Activated naive CD4-positive, alpha-beta T cell (primary cell): ENCODE data around the gene EXPH5.
"Not testable (repeated sequence)": the region's sequence is repeated elsewhere in the genome, so short reads cannot be mapped to it uniquely, and the experiment has no call there.

Experiments used
- DNase-seq, 4 experiments: peaks; one replicate each; lab custom pipeline; 2025; lab: John Stamatoyannopoulos, UW

Gene EXPH5

GRCh38 chr11:108599978-108600377 lies 6.4 kb upstream of the EXPH5 start:
- DNase-seq: no peak

GRCh38 chr11:108597736-108598355 lies 4.3 kb upstream of the EXPH5 start:
- DNase-seq: no peak

- DNase-seq: no peak
Measured at GRCh38 chr11:108596701-108597100, 3.1 kb upstream of the EXPH5 start.

GRCh38 chr11:108593923-108594434 lies 411 bp upstream of the EXPH5 start:
- DNase-seq: no peak

DNA sequence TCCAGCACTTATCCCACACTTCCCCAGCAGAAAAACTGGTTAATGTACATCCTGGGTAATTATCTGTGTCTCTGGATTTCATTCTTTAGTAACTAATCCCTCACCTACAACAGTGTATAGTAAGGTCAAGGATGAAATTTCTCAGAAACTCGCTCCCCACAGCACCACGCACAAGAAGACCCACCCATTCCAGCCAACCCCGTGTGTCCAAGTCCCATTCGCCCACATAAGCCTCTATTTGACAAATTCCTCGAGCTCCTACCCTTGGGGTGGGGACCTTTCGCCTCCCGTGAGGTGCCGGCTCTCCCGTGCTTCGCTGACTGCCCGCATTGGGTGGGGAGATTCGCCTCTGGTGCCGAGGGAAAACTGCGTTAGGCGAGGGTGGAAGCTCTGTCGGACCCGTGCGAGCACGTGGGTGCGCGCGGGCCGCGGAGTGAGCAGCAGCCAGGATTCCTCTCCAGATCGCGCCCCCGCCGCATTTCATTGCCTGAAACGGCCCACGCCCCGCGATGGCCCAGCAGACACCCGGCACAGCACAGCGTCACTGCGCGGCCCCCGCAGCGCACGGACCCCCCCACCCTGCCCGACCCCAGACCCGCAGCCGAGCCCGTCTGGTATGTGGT lies 866 bp downstream of the EXPH5 start:
- DNase-seq: peak in 3 of 4 experiments; percentile 6 to 25 (median 20)

- DNase-seq: no peak
Measured at GRCh38 chr11:108591893-108592292, 1.7 kb downstream of the EXPH5 start.

DNA sequence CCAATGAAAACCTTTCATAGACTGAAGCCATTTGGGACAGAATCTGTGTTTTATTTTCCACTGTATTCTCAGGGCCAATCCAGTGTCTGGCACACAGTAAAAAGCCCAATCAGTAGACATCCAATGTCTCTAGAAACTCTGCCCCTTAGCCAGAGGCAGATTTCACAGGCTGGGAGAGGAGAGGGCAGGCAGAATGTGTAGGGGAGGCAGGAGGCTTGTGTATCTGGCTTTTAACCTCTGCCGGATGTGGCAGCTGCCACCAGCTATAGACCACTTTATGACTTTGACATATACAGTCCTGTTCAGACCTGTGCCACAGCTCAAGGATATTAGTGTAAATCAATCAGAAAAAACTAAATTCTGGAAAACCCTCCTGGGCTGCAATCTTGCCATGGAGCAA lies 4.4 kb downstream of the EXPH5 start:
- no peak for DNase-seq

DNA sequence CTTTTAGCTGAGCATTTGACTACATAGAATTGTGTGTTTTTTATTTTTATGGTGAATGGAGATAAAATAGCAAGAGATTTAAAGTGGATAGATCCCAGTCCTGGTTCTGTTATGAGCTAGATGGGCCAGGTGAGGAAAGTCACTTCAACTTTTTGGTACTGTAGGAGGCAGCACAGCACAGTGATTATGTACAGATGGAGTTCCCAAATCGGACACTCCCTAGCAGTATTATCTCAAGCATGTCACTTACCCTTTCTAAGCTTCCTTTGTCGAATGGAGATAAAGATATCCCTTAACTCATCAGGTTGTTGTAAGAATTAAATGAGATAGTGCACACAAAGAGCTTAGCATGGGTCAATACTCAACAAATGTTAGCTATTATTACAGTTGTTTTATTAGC lies 5.3 kb downstream of the EXPH5 start:
- no peak for DNase-seq

GRCh38 chr11:108587109-108587508 lies 6.5 kb downstream of the EXPH5 start:
- DNase-seq: no peak

GRCh38 chr11:108586600-108586999 lies 7.0 kb downstream of the EXPH5 start:
- DNase-seq: no peak

- DNase-seq: not testable (repeated sequence)
Measured at GRCh38 chr11:108586185-108586584, 7.4 kb downstream of the EXPH5 start.

DNA sequence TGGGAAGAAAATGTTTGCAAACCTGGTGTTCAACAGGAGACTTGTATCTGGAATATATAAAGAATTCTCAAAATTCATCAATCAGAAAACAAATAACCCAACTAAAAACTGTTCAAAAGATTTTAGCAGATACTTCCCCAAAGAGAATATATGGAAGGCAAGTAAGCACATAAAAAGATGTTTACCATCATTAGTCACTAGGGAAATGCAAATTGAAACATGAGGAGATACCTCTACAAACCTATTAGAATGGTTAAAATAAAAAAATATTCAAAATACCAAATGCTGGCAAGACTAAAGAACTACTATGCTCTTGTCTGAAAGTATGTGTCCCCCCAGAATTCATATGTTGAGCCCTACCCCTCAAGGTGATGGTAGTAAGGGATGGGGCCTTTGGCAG lies 8.6 kb downstream of the EXPH5 start:
- no peak for DNase-seq

GRCh38 chr11:108580645-108581044 lies 12.9 kb downstream of the EXPH5 start:
- DNase-seq: no peak

DNA sequence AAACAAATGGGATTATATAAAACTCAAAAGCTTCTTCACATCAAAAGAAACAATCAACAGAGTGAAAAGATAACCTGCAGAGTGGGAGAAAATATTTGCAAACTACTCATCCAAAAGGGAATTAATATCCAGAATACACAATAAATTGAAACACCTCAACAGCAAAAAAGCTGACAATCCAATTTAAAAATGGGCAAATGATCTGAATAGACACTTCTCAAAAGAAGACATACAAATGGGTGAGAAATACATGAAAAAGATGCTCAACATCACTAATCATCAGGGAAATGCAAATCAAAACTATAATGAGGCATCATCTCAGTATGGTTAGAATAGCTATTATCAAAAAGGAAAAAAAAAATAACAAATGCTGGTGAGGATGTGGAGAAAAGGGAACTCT lies 13.5 kb downstream of the EXPH5 start:
- DNase-seq: no peak

- no peak for DNase-seq
Measured at GRCh38 chr11:108576523-108576922, 17.0 kb downstream of the EXPH5 start.

DNA sequence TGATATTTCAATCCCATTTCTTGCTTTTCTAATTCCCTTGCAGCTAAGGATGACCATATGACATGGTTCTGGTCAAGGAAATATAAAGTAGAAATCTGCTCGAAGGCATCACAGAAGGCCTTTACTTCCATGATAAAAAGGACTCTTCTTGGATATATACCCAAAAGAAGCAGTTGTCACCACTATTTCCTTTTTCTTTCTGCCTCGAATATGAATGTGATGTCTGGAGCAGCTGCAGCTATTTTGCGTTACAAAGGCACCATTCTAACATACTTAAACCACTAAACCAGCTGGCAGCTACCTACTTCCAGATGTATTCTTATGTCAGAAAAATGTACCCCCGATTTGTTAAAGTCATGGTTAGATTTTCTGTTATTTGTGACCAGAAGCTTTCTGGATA lies 18.9 kb downstream of the EXPH5 start:
- DNase-seq: no peak

- no peak for DNase-seq
Measured at GRCh38 chr11:108571001-108571400, 22.6 kb downstream of the EXPH5 start.

DNA sequence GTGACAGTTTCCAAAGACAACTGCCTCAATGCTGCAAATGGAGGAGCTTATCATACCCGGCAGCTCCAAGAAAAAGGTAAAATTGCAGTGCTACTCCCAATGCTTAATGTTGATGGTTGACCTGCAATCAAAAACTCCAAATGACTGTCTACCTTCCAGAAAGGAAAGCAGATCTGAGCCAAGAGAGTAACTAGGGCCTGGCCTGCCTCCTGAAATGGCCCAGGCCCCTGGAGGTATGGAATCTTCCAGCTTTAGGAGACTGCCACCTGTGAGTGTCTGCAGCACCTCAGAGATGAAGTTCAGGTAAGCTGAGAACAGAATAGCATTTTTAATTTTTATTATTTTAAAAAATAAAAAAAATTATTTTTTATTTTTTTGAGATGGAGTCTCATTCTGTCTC lies 23.7 kb downstream of the EXPH5 start:
- no peak for DNase-seq

GRCh38 chr11:108568195-108568858 lies 25.2 kb downstream of the EXPH5 start:
- no peak for DNase-seq

DNA sequence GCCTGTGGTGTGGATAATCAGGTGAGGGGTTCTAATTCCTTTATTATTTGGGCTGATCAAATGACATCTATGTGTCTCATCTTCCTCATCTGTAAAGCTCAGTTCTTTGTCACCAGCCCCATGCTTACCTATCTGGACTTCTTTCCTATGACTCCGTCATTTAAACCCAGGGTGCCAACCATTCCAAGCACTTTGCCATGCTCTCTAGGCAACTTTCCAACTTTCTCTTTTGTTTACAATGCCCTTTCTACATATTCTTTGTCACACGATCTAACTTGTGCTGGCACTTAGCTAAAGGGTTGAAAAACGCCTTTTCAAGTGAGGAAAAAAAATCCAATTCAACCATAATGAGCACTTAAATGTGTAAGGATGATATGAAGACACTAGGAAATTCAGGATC lies 27.9 kb downstream of the EXPH5 start:
- DNase-seq: no peak

GRCh38 chr11:108562746-108563581 lies 30.6 kb downstream of the EXPH5 start:
- DNase-seq: no peak

DNA sequence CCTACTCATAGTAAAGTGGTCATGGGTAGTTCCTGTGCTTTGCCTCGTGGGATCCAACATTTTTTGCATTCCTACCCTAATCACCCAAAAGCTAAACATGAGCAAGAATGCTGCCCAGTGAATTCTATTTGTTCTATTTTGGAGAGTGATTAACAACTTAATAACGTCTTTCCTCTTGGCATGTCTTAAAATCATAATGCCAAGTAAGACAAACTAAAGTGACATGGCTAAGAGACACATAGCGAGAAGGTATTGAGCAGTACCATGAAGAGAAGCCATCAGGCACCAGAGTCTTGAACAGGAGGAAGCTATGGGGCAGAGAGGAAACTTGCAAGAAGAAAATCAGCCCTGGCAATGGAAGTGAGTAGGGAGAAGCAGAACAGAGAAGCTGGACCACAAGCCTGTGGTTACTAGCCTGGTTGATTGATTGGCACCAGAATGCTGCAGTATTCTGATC lies 32.0 kb downstream of the EXPH5 start:
- no peak for DNase-seq
